ENCODE data around the gene AP2A1. TPM values are rescaled to one million over a fixed set of nuclear protein-coding genes. Genes with fewer than 3 reads are reported as not detected.
"Not testable (repeated sequence)": the region's sequence is repeated elsewhere in the genome, so short reads cannot be mapped to it uniquely, and the experiment has no call there.

Gene AP2A1
- total and polyA plus RNA-seq, 2 donors = 37.3 to 95.4 TPM

GRCh38 chr19:49817964-49818648 is 51.3 kb downstream of the AP2A1 start, which contains the start of gene MED25:
Gene MED25, plus strand, starts transcription at chr19:49818289. Its CDS starts 53 bp downstream, at chr19:49818342.
- Histone ChIP-seq H3K36me3 (ENCODE audit: insufficient read depth) (no peaks in the 10 kb centered on the region), H3K4me1 (ENCODE audit: insufficient read depth) (no peaks in the 10 kb centered on the region), H3K27ac (ENCODE audit: low read depth) (peak within 1 kb of the TSS; percentile 87), H3K4me3 (ENCODE audit: low read depth, low read length) (peak within 1 kb of the TSS; percentile 63)
- DNase-seq (ENCODE audit: extremely low spot score) = peak; percentile 78
- WGBS = under 1% methylated on average over 57 of the region's 57 CpGs

- Histone ChIP-seq H3K27ac (ENCODE audit: low read depth) (no peak overlapping the region), H3K4me1 (ENCODE audit: insufficient read depth) (no peaks in the 10 kb centered on the region), H3K4me3 (ENCODE audit: low read depth, low read length) (peak overlapping the region; percentile 63), H3K36me3 (ENCODE audit: insufficient read depth) (no peaks in the 10 kb centered on the region)
- 15% methylated on average over 16 of the region's 16 CpGs for WGBS
- no peak for DNase-seq (ENCODE audit: extremely low spot score)
Observed at GRCh38 chr19:49818649-49819370, 52.0 kb downstream of the AP2A1 start.

GRCh38 chr19:49819452-49820115 is 52.8 kb downstream of the AP2A1 start:
- H3K4me3 ChIP-seq (ENCODE audit: low read depth, low read length); H3K4me1 ChIP-seq (ENCODE audit: insufficient read depth); DNase-seq (ENCODE audit: extremely low spot score); H3K27ac ChIP-seq (ENCODE audit: low read depth); H3K36me3 ChIP-seq (ENCODE audit: insufficient read depth): not testable (repeated sequence)
- 68% methylated on average over 7 of the region's 7 CpGs for WGBS

GRCh38 chr19:49820125-49820524 is 53.3 kb downstream of the AP2A1 start:
- Histone ChIP-seq H3K4me3 (ENCODE audit: low read depth, low read length) (no peak overlapping the region), H3K27ac (ENCODE audit: low read depth) (no peak overlapping the region), H3K36me3 (ENCODE audit: insufficient read depth) (no peaks in the 10 kb centered on the region), H3K4me1 (ENCODE audit: insufficient read depth) (no peaks in the 10 kb centered on the region)
- DNase-seq (ENCODE audit: extremely low spot score) = no peak
- 42% methylated on average over 10 of the region's 10 CpGs for WGBS

- H3K4me3 ChIP-seq (ENCODE audit: low read depth, low read length) = no peak overlapping the region
- WGBS = 90% methylated on average over 12 of the region's 12 CpGs
- H3K36me3 ChIP-seq (ENCODE audit: insufficient read depth) = no peaks in the 10 kb centered on the region
- DNase-seq (ENCODE audit: extremely low spot score) = no peak
- no peak overlapping the region for H3K27ac ChIP-seq (ENCODE audit: low read depth)
- no peaks in the 10 kb centered on the region for H3K4me1 ChIP-seq (ENCODE audit: insufficient read depth)
Observed at GRCh38 chr19:49823472-49823871, 56.7 kb downstream of the AP2A1 start.

- Histone ChIP-seq H3K36me3 (ENCODE audit: insufficient read depth) (no peaks in the 10 kb centered on the region), H3K27ac (ENCODE audit: low read depth) (no peak overlapping the region), H3K4me3 (ENCODE audit: low read depth, low read length) (no peak overlapping the region), H3K4me1 (ENCODE audit: insufficient read depth) (no peaks in the 10 kb centered on the region)
- DNase-seq (ENCODE audit: extremely low spot score) = no peak
- WGBS = 90% methylated on average over 6 of the region's 6 CpGs
Observed at GRCh38 chr19:49824662-49825061, 57.9 kb downstream of the AP2A1 start.

- Histone ChIP-seq H3K4me1 (ENCODE audit: insufficient read depth) (no peaks in the 10 kb centered on the region), H3K27ac (ENCODE audit: low read depth) (no peak overlapping the region), H3K36me3 (ENCODE audit: insufficient read depth) (peaks cover 2% of the 10 kb centered on the region), H3K4me3 (ENCODE audit: low read depth, low read length) (no peak overlapping the region)
- 91% methylated on average over 14 of the region's 14 CpGs for WGBS
- no peak for DNase-seq (ENCODE audit: extremely low spot score)
Observed at GRCh38 chr19:49827034-49827433, 60.2 kb downstream of the AP2A1 start.

GRCh38 chr19:49829200-49829599 is 62.4 kb downstream of the AP2A1 start:
- Histone ChIP-seq H3K4me1 (ENCODE audit: insufficient read depth) (no peaks in the 10 kb centered on the region), H3K27ac (ENCODE audit: low read depth) (no peak overlapping the region), H3K4me3 (ENCODE audit: low read depth, low read length) (no peak overlapping the region), H3K36me3 (ENCODE audit: insufficient read depth) (peaks cover 3% of the 10 kb centered on the region)
- 82% methylated on average over 8 of the region's 8 CpGs for WGBS
- no peak for DNase-seq (ENCODE audit: extremely low spot score)

- Histone ChIP-seq H3K27ac (ENCODE audit: low read depth) (no peak overlapping the region), H3K36me3 (ENCODE audit: insufficient read depth) (peaks cover 5% of the 10 kb centered on the region), H3K4me1 (ENCODE audit: insufficient read depth) (no peaks in the 10 kb centered on the region), H3K4me3 (ENCODE audit: low read depth, low read length) (no peak overlapping the region)
- DNase-seq (ENCODE audit: extremely low spot score) = no peak
- 93% methylated on average over 18 of the region's 18 CpGs for WGBS
Observed at GRCh38 chr19:49829721-49830120, 62.9 kb downstream of the AP2A1 start.

- no peak overlapping the region for H3K4me3 ChIP-seq (ENCODE audit: low read depth, low read length)
- peaks cover 5% of the 10 kb centered on the region for H3K36me3 ChIP-seq (ENCODE audit: insufficient read depth)
- no peak for DNase-seq (ENCODE audit: extremely low spot score)
- H3K4me1 ChIP-seq (ENCODE audit: insufficient read depth) = no peaks in the 10 kb centered on the region
- H3K27ac ChIP-seq (ENCODE audit: low read depth) = no peak overlapping the region
- 94% methylated on average over 12 of the region's 12 CpGs for WGBS
Observed at GRCh38 chr19:49830766-49831165, 64.0 kb downstream of the AP2A1 start.

GRCh38 chr19:49831592-49831991 is 64.8 kb downstream of the AP2A1 start:
- H3K4me3 ChIP-seq (ENCODE audit: low read depth, low read length) = no peak overlapping the region
- no peak for DNase-seq (ENCODE audit: extremely low spot score)
- WGBS = 95% methylated on average over 8 of the region's 8 CpGs
- no peaks in the 10 kb centered on the region for H3K4me1 ChIP-seq (ENCODE audit: insufficient read depth)
- H3K36me3 ChIP-seq (ENCODE audit: insufficient read depth) = peaks cover 5% of the 10 kb centered on the region
- H3K27ac ChIP-seq (ENCODE audit: low read depth) = no peak overlapping the region

- WGBS = 65% methylated on average over 9 of the region's 9 CpGs
- H3K36me3 ChIP-seq (ENCODE audit: insufficient read depth) = peaks cover 5% of the 10 kb centered on the region
- no peak for DNase-seq (ENCODE audit: extremely low spot score)
- no peaks in the 10 kb centered on the region for H3K4me1 ChIP-seq (ENCODE audit: insufficient read depth)
- H3K4me3 ChIP-seq (ENCODE audit: low read depth, low read length) = no peak overlapping the region
- H3K27ac ChIP-seq (ENCODE audit: low read depth) = no peak overlapping the region
Observed at GRCh38 chr19:49832556-49832955, 65.8 kb downstream of the AP2A1 start.

GRCh38 chr19:49833599-49833998 is 66.8 kb downstream of the AP2A1 start:
- DNase-seq (ENCODE audit: extremely low spot score) = no peak
- Histone ChIP-seq H3K27ac (ENCODE audit: low read depth) (no peak overlapping the region), H3K36me3 (ENCODE audit: insufficient read depth) (peaks cover 5% of the 10 kb centered on the region), H3K4me3 (ENCODE audit: low read depth, low read length) (no peak overlapping the region), H3K4me1 (ENCODE audit: insufficient read depth) (no peaks in the 10 kb centered on the region)
- WGBS = 92% methylated on average over 7 of the region's 7 CpGs

- no peak overlapping the region for H3K4me3 ChIP-seq (ENCODE audit: low read depth, low read length)
- DNase-seq (ENCODE audit: extremely low spot score) = no peak
- peaks cover 5% of the 10 kb centered on the region for H3K36me3 ChIP-seq (ENCODE audit: insufficient read depth)
- no peaks in the 10 kb centered on the region for H3K4me1 ChIP-seq (ENCODE audit: insufficient read depth)
- H3K27ac ChIP-seq (ENCODE audit: low read depth) = no peak overlapping the region
- WGBS = 93% methylated on average over 12 of the region's 12 CpGs
Observed at GRCh38 chr19:49835562-49835961, 68.8 kb downstream of the AP2A1 start.
